PFSK-1 (cell line): ENCODE measurements around the gene ARHGAP4.

Source experiments
- POLR2AphosphoS5 ChIP-seq: IDR thresholded peaks from 2 replicates; pipeline ENCODE4 v1.6.1; 2012; ENCODE audit warnings: low read depth, mild to moderate bottlenecking, control low read depth, low read length, moderate library complexity
- REST ChIP-seq, 2 experiments: IDR thresholded peaks; 2 replicates each; pipeline versions ENCODE4 v1.6.1 to v1.8.0; 2011 to 2012; ENCODE audit warnings: low read depth in 2 of 2, low read length in 2 of 2, control low read depth in 1 of 2, inconsistent platforms in 1 of 2, mild to moderate bottlenecking in 1 of 2, moderate library complexity in 1 of 2; ENCODE audit not compliant: insufficient read depth in 1 of 2

- no peak for TF ChIP-seq POLR2AphosphoS5
- TF ChIP-seq REST (IDR thresholded peaks at IDR 0.05; ENCODE audit: insufficient read depth in 1 of 2, low read depth in 2 of 2, low read length in 2 of 2), result no peak
Measured at GRCh38 chrX:153901753-153902140, 24.3 kb downstream of the ARHGAP4 start.
